AG04450 (cell line): ENCODE results near the gene ZNF592. TPM values are rescaled to one million over a fixed set of nuclear protein-coding genes. Genes with fewer than 3 reads are reported as not detected.
"Not testable (repeated sequence)": the region's sequence is repeated elsewhere in the genome, so short reads cannot be mapped to it uniquely, and the experiment has no call there.

ENCODE experiments used
- CTCF ChIA-PET: fragments of 300-600, 350-600 bp; formaldehyde crosslinking; extraction: SDS; loops from one replicate; lab custom pipeline; 2022; ENCODE audit warnings: antibody characterized with exemption, inconsistent platforms; lab: Charles Lee
- POLR2A ChIA-PET: fragments of 350-600 bp; formaldehyde crosslinking; extraction: SDS; loops from one replicate; lab custom pipeline; 2021; ENCODE audit warnings: antibody characterized with exemption, inconsistent platforms; lab: Yijun Ruan, JAX
- DNase-seq: peaks from one replicate; pipeline ENCODE4 v3.0.0-alpha.2; 2011; ENCODE audit warnings: low read depth, low spot score
- H3K27ac ChIP-seq: one replicate; pipeline ENCODE4 v1.5.1; 2012; ENCODE audit warnings: low read depth, low read length, control low read depth
- H3K27me3 ChIP-seq: one replicate; pipeline ENCODE4 v1.6.0; 2012; ENCODE audit warnings: low read length; ENCODE audit not compliant: control insufficient read depth, insufficient read depth
- H3K4me3 ChIP-seq: 2 replicates; pipeline ENCODE4 v1.5.1; 2011; ENCODE audit warnings: mild to moderate bottlenecking, low read depth, low read length, control low read depth
- H3K9me3 ChIP-seq: 2 replicates; pipeline ENCODE4 v1.5.1; 2012; ENCODE audit warnings: low read length; ENCODE audit not compliant: control insufficient read depth, insufficient read depth
- polyA plus RNA-seq: library from polyadenylated mRNA; depleted of rRNA; stranded (reverse); fragments of >200 nt; gene quantifications from 2 replicates; pipeline ENCODE4 v1.2.3, GENCODE V29; 2011
- TF ChIP-seq, protein P1 (sequence below): IDR thresholded peaks from 2 replicates; pipeline ENCODE4 v1.5.1; 2011; ENCODE audit warnings: low read depth, low read length, control low read depth, inconsistent platforms

The ZNF592 gene
- polyA plus RNA-seq, 1 experiment = 6.2 TPM

DNA sequence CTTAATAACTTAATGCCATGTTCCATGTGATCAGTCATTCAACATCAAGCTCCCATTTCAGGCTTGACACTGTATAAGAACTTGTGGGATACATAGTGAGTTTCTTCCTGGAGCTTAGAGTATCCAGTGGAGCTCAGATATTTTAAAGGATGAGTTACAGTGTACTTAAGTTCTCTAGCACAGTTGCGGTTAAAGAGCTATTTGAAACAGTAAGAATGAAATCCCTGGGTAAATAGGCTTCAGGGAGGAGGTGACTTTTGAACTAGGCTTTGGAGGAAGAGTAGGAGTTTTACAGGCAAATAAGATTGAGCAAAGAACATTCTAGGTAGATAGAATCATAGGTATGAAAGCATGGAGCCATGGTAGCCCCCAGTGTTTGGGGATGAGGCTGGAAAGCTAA, 3.8 kb downstream of the ZNF592 start:
- TF ChIP-seq, protein P1, sequence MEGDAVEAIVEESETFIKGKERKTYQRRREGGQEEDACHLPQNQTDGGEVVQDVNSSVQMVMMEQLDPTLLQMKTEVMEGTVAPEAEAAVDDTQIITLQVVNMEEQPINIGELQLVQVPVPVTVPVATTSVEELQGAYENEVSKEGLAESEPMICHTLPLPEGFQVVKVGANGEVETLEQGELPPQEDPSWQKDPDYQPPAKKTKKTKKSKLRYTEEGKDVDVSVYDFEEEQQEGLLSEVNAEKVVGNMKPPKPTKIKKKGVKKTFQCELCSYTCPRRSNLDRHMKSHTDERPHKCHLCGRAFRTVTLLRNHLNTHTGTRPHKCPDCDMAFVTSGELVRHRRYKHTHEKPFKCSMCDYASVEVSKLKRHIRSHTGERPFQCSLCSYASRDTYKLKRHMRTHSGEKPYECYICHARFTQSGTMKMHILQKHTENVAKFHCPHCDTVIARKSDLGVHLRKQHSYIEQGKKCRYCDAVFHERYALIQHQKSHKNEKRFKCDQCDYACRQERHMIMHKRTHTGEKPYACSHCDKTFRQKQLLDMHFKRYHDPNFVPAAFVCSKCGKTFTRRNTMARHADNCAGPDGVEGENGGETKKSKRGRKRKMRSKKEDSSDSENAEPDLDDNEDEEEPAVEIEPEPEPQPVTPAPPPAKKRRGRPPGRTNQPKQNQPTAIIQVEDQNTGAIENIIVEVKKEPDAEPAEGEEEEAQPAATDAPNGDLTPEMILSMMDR = no peak
- no peaks in the 10 kb centered on the region for H3K27me3 ChIP-seq
- no peaks in the 10 kb centered on the region; the same call in 1 of the 2 replicates for H3K9me3 ChIP-seq
- DNase-seq = no peak
- ChIA-PET POLR2A (interaction anchor here (1.1 kb wide), 1 partner anchor 9 kb away, joined by 3 read pairs; no protein-coding TSS in a partner anchor), CTCF (interaction anchor here (0.5 to 1.2 kb wide), 3 partner anchors 93 to 176 kb away, joined by 3 to 5 read pairs (median 4); no protein-coding TSS in a partner anchor)
- peak overlapping the region; percentile 34 for H3K27ac ChIP-seq
- H3K4me3 ChIP-seq = no peak overlapping the region

GRCh38 chr15:84752700-84753099, 4.3 kb downstream of the ZNF592 start:
- Histone ChIP-seq H3K27ac (peak overlapping the region; percentile 34), H3K4me3 (no peak overlapping the region), H3K27me3 (no peaks in the 10 kb centered on the region), H3K9me3 (no peaks in the 10 kb centered on the region; the same call in 1 of the 2 replicates)
- POLR2A ChIA-PET = interaction anchor here (1.1 kb wide), 1 partner anchor 8 kb away, joined by 3 read pairs; no protein-coding TSS in a partner anchor
- no peak for DNase-seq
- TF ChIP-seq, protein P1 = no peak
- CTCF ChIA-PET = interaction anchor here (1.2 kb wide), 1 partner anchor 176 kb away, joined by 5 read pairs; no protein-coding TSS in a partner anchor

GRCh38 chr15:84754889-84755288, 6.5 kb downstream of the ZNF592 start:
- DNase-seq, POLR2A ChIA-PET, H3K9me3 ChIP-seq, H3K27ac ChIP-seq, CTCF ChIA-PET, H3K4me3 ChIP-seq, H3K27me3 ChIP-seq: not testable (repeated sequence)

- POLR2A ChIA-PET = no interaction called here
- no peaks in the 10 kb centered on the region for H3K9me3 ChIP-seq
- TF ChIP-seq, protein P1 = no peak
- no peak for DNase-seq
- H3K27me3 ChIP-seq = no peaks in the 10 kb centered on the region
- H3K4me3 ChIP-seq = no peak overlapping the region
- CTCF ChIA-PET = no interaction called here
- no peak overlapping the region for H3K27ac ChIP-seq
Observed at GRCh38 chr15:84755736-84756527, 7.5 kb downstream of the ZNF592 start.

- CTCF ChIA-PET = no interaction called here
- H3K27ac ChIP-seq = no peak overlapping the region
- POLR2A ChIA-PET = no interaction called here
- no peaks in the 10 kb centered on the region for H3K27me3 ChIP-seq
- no peak for DNase-seq
- H3K9me3 ChIP-seq = no peaks in the 10 kb centered on the region
- TF ChIP-seq, protein P1 = no peak
- no peak overlapping the region for H3K4me3 ChIP-seq
Observed at GRCh38 chr15:84759018-84759417, 10.6 kb downstream of the ZNF592 start.
